Memory B cell (primary cell): ENCODE results near the gene NKAPL.
A peak's percentile ranks its signal among the peaks of the same experiment; 100 is the strongest.

Experiments
- ATAC-seq: fragments of 150-1000 bp; cut with Tn5 transposase; 2 replicates; pipeline ENCODE4 v1.10.0; 2021; ENCODE audit warnings: low read depth, mild to moderate bottlenecking, moderate library complexity
- DNase-seq, 2 donors: peaks; one replicate each; pipeline ENCODE4 v3.0.0; 2022; ENCODE audit warnings: low spot score in 2 of 2
- H3K27ac Mint-ChIP-seq: one replicate; pipeline ENCODE4 v1.8.0; 2022; ENCODE audit warnings: mild to moderate bottlenecking, moderate library complexity, mixed read lengths
- H3K27me3 Mint-ChIP-seq: one replicate; pipeline ENCODE4 v1.8.0; 2022; ENCODE audit warnings: mixed read lengths
- H3K36me3 Mint-ChIP-seq: one replicate; pipeline ENCODE4 v1.8.0; 2022; ENCODE audit warnings: mild to moderate bottlenecking, mixed read lengths
- H3K4me1 Mint-ChIP-seq: one replicate; pipeline ENCODE4 v1.8.0; 2022; ENCODE audit warnings: mixed read lengths
- H3K4me3 Mint-ChIP-seq: one replicate; pipeline ENCODE4 v1.8.0; 2022; ENCODE audit warnings: mild to moderate bottlenecking, moderate library complexity, mixed read lengths
- H3K9me3 Mint-ChIP-seq: one replicate; pipeline ENCODE4 v1.8.0; 2022; ENCODE audit warnings: mixed read lengths

Gene NKAPL

GRCh38 chr6:28226460-28226859 lies 32.6 kb upstream of the NKAPL start:
- Mint-ChIP-seq H3K4me3 (no peak overlapping the region), H3K4me1 (peaks cover 11% of the 10 kb centered on the region)

GRCh38 chr6:28232785-28233184 lies 26.3 kb upstream of the NKAPL start:
- H3K9me3 Mint-ChIP-seq: peaks cover 2% of the 10 kb centered on the region
- peaks cover 4% of the 10 kb centered on the region for H3K4me1 Mint-ChIP-seq
- peaks cover 56% of the 10 kb centered on the region for H3K36me3 Mint-ChIP-seq
- no peak for DNase-seq
- H3K27me3 Mint-ChIP-seq: no peaks in the 10 kb centered on the region
- no peak overlapping the region for H3K4me3 Mint-ChIP-seq
- ATAC-seq: no peak
- H3K27ac Mint-ChIP-seq: no peak overlapping the region

More at GRCh38 chr6:28226460-28226859, 32.6 kb upstream of the NKAPL start:
- no peak for ATAC-seq
- peaks cover 8% of the 10 kb centered on the region for H3K27me3 Mint-ChIP-seq
- DNase-seq: no peak
- H3K27ac Mint-ChIP-seq: no peak overlapping the region
- peaks cover 2% of the 10 kb centered on the region for H3K9me3 Mint-ChIP-seq
- H3K36me3 Mint-ChIP-seq: peaks cover 29% of the 10 kb centered on the region

- H3K36me3 Mint-ChIP-seq: peaks cover 45% of the 10 kb centered on the region
- peaks cover 2% of the 10 kb centered on the region for H3K9me3 Mint-ChIP-seq
- DNase-seq: no peak
- no peak overlapping the region for H3K27ac Mint-ChIP-seq
- H3K4me3 Mint-ChIP-seq: no peak overlapping the region
- ATAC-seq: no peak
- peaks cover 3% of the 10 kb centered on the region for H3K4me1 Mint-ChIP-seq
- no peaks in the 10 kb centered on the region for H3K27me3 Mint-ChIP-seq
Observed at GRCh38 chr6:28235912-28236452, 23.1 kb upstream of the NKAPL start.

- no peak for ATAC-seq
- peaks cover 26% of the 10 kb centered on the region for H3K36me3 Mint-ChIP-seq
Observed at GRCh38 chr6:28239636-28240035, 19.5 kb upstream of the NKAPL start.

GRCh38 chr6:28240471-28240870 lies 18.6 kb upstream of the NKAPL start:
- Mint-ChIP-seq H3K36me3 (peaks cover 28% of the 10 kb centered on the region), H3K4me1 (peaks cover 3% of the 10 kb centered on the region), H3K9me3 (no peaks in the 10 kb centered on the region), H3K4me3 (no peak overlapping the region), H3K27me3 (no peaks in the 10 kb centered on the region), H3K27ac (no peak overlapping the region)
- ATAC-seq (no peak), DNase-seq (no peak)

More at GRCh38 chr6:28239636-28240035, 19.5 kb upstream of the NKAPL start:
- peaks cover 3% of the 10 kb centered on the region for H3K4me1 Mint-ChIP-seq
- no peak overlapping the region for H3K27ac Mint-ChIP-seq
- DNase-seq: no peak
- H3K27me3 Mint-ChIP-seq: no peaks in the 10 kb centered on the region
- no peaks in the 10 kb centered on the region for H3K9me3 Mint-ChIP-seq
- no peak overlapping the region for H3K4me3 Mint-ChIP-seq

GRCh38 chr6:28243946-28244345 lies 15.2 kb upstream of the NKAPL start:
- H3K4me1 Mint-ChIP-seq: no peaks in the 10 kb centered on the region
- no peak overlapping the region for H3K4me3 Mint-ChIP-seq
- no peaks in the 10 kb centered on the region for H3K9me3 Mint-ChIP-seq
- DNase-seq: no peak
- ATAC-seq: no peak
- H3K27me3 Mint-ChIP-seq: no peaks in the 10 kb centered on the region
- H3K36me3 Mint-ChIP-seq: peaks cover 42% of the 10 kb centered on the region
- no peak overlapping the region for H3K27ac Mint-ChIP-seq

GRCh38 chr6:28245206-28245941 lies 13.7 kb upstream of the NKAPL start:
- ATAC-seq (no peak), DNase-seq (no peak)
- no peaks in the 10 kb centered on the region for H3K27me3 Mint-ChIP-seq
- peak overlapping the region; percentile 60 for H3K27ac Mint-ChIP-seq
- H3K9me3 Mint-ChIP-seq: no peaks in the 10 kb centered on the region
- H3K4me1 Mint-ChIP-seq: no peaks in the 10 kb centered on the region
- H3K36me3 Mint-ChIP-seq: peaks cover 41% of the 10 kb centered on the region
- no peak overlapping the region for H3K4me3 Mint-ChIP-seq

- H3K4me1 Mint-ChIP-seq: peaks cover 7% of the 10 kb centered on the region
- peaks cover 35% of the 10 kb centered on the region for H3K36me3 Mint-ChIP-seq
- no peak for DNase-seq
- H3K27ac Mint-ChIP-seq: no peak overlapping the region
- H3K9me3 Mint-ChIP-seq: peaks cover 3% of the 10 kb centered on the region
- H3K4me3 Mint-ChIP-seq: no peak overlapping the region
- ATAC-seq: no peak
- no peaks in the 10 kb centered on the region for H3K27me3 Mint-ChIP-seq
Observed at GRCh38 chr6:28248916-28249315, 10.2 kb upstream of the NKAPL start.

GRCh38 chr6:28250747-28251146 lies 8.3 kb upstream of the NKAPL start:
- H3K36me3 Mint-ChIP-seq: peaks cover 26% of the 10 kb centered on the region
- H3K27ac Mint-ChIP-seq: no peak overlapping the region
- peak overlapping the region; percentile 46 for H3K4me3 Mint-ChIP-seq
- H3K9me3 Mint-ChIP-seq: peaks cover 3% of the 10 kb centered on the region
- DNase-seq (no peak), ATAC-seq (no peak)
- peaks cover 7% of the 10 kb centered on the region for H3K4me1 Mint-ChIP-seq
- no peaks in the 10 kb centered on the region for H3K27me3 Mint-ChIP-seq

- H3K9me3 Mint-ChIP-seq: peaks cover 3% of the 10 kb centered on the region
- H3K4me3 Mint-ChIP-seq: peak overlapping the region; percentile 94
- peaks cover 19% of the 10 kb centered on the region for H3K36me3 Mint-ChIP-seq
- DNase-seq (no peak), ATAC-seq (peak; percentile 64)
- H3K27me3 Mint-ChIP-seq: no peaks in the 10 kb centered on the region
- H3K4me1 Mint-ChIP-seq: peaks cover 7% of the 10 kb centered on the region
- peak overlapping the region; percentile 70 for H3K27ac Mint-ChIP-seq
Observed at GRCh38 chr6:28251661-28252008, 7.5 kb upstream of the NKAPL start.

GRCh38 chr6:28252009-28252975 lies 6.8 kb upstream of the NKAPL start, which contains the start of gene ZKSCAN4:
Gene ZKSCAN4 (minus strand): TSS chr6:28252269. CDS start chr6:28251980, 289 bp downstream.
- peaks cover 7% of the 10 kb centered on the region for H3K4me1 Mint-ChIP-seq
- peak; percentile 89 for ATAC-seq

GRCh38 chr6:28254121-28254519 lies 5.0 kb upstream of the NKAPL start:
- peaks cover 1% of the 10 kb centered on the region for H3K27me3 Mint-ChIP-seq
- peaks cover 11% of the 10 kb centered on the region for H3K4me1 Mint-ChIP-seq
- peaks cover 6% of the 10 kb centered on the region for H3K36me3 Mint-ChIP-seq
- no peak for DNase-seq
- no peak overlapping the region for H3K4me3 Mint-ChIP-seq
- no peak overlapping the region for H3K27ac Mint-ChIP-seq
- peaks cover 5% of the 10 kb centered on the region for H3K9me3 Mint-ChIP-seq
- peak; percentile 17 for ATAC-seq

More at GRCh38 chr6:28252009-28252975, 6.8 kb upstream of the NKAPL start, which contains the start of gene ZKSCAN4:
- Mint-ChIP-seq H3K4me3 (peak within 1 kb of the TSS; percentile 94), H3K36me3 (peaks cover 13% of the 10 kb centered on the region), H3K27me3 (peaks cover 1% of the 10 kb centered on the region), H3K9me3 (peaks cover 3% of the 10 kb centered on the region), H3K27ac (peak within 1 kb of the TSS; percentile 70)
- peak; percentile 74 to 80 for DNase-seq

- H3K4me3 Mint-ChIP-seq: no peak overlapping the region
- peaks cover 8% of the 10 kb centered on the region for H3K4me1 Mint-ChIP-seq
- ATAC-seq: no peak
- no peak for DNase-seq
- H3K9me3 Mint-ChIP-seq: peaks cover 9% of the 10 kb centered on the region
- peaks cover 6% of the 10 kb centered on the region for H3K36me3 Mint-ChIP-seq
- H3K27me3 Mint-ChIP-seq: peaks cover 3% of the 10 kb centered on the region
- no peak overlapping the region for H3K27ac Mint-ChIP-seq
Observed at GRCh38 chr6:28257042-28257441, 2.1 kb upstream of the NKAPL start.

GRCh38 chr6:28263922-28264321 lies 4.8 kb downstream of the NKAPL start:
- peaks cover 4% of the 10 kb centered on the region for H3K9me3 Mint-ChIP-seq
- peaks cover 3% of the 10 kb centered on the region for H3K36me3 Mint-ChIP-seq
- peaks cover 2% of the 10 kb centered on the region for H3K27me3 Mint-ChIP-seq
- no peak overlapping the region for H3K4me3 Mint-ChIP-seq
- DNase-seq (no peak), ATAC-seq (no peak)
- H3K27ac Mint-ChIP-seq: no peak overlapping the region
- H3K4me1 Mint-ChIP-seq: peaks cover 5% of the 10 kb centered on the region
